Right cardiac atrium (tissue), 5 donors: ENCODE data around the gene LOC128125822.
A peak's percentile ranks its signal among the peaks of the same experiment; 100 is the strongest.
"Not testable (repeated sequence)": the region's sequence is repeated elsewhere in the genome, so short reads cannot be mapped to it uniquely, and the experiment has no call there.

Source experiments
- ATAC-seq, 2 donors: fragments of 200-7000 bp; cut with Tn5 transposase; one replicate each; pipeline versions ENCODE4 v1.8.0 to v1.9.1; 2020; ENCODE audit warnings: moderate library complexity in 2 of 2, mild to moderate bottlenecking in 1 of 2
- DNase-seq, 3 donors: peaks; one replicate each; pipeline ENCODE4 v3.0.0-alpha.2; 2020
- H3K27ac ChIP-seq: one replicate; pipeline ENCODE4 v1.5.1; 2013; ENCODE audit warnings: mild to moderate bottlenecking, low read length, control low read depth, moderate library complexity
- H3K27me3 ChIP-seq: one replicate; pipeline ENCODE4 v1.6.1; 2013; ENCODE audit not compliant: control insufficient read depth, insufficient read depth
- H3K4me1 ChIP-seq: one replicate; pipeline ENCODE4 v1.6.1; 2013; ENCODE audit warnings: low read length; ENCODE audit not compliant: control insufficient read depth, insufficient read depth
- H3K4me3 ChIP-seq: one replicate; pipeline ENCODE4 v1.5.1; 2013; ENCODE audit warnings: low read length, control low read depth
- H3K9me3 ChIP-seq: one replicate; pipeline ENCODE4 v1.6.1; 2013; ENCODE audit warnings: low read length; ENCODE audit not compliant: control insufficient read depth
- WGBS: extraction: QIAGEN DNeasy Blood & Tissue Kit; methylation state at CpG from one replicate; pipeline ENCODE4 v1.1.7; 2013; 5-methylcytosine and 5-hydroxymethylcytosine counted together
- intact Hi-C, 4 donors: fragments of 100-400 bp; cut with DNase I; formaldehyde crosslinking; loops; one replicate each; pipeline versions ENCODE4 v1.11.0 to v1.14.0; 2022 to 2023
- donor health status: healthy with polysubstance abuse.
- donor health status: DM: no; HTN: yes; CAD: no.
- donor health status: DM: no; HTN: no; CAD: no.
- donor health status: DM: no; HTN: yes; CAD: no; lungs with severe emphysema.
- donor health status: DM: yes; HTN: yes; CAD: no.

LOC128125822 gene

DNA sequence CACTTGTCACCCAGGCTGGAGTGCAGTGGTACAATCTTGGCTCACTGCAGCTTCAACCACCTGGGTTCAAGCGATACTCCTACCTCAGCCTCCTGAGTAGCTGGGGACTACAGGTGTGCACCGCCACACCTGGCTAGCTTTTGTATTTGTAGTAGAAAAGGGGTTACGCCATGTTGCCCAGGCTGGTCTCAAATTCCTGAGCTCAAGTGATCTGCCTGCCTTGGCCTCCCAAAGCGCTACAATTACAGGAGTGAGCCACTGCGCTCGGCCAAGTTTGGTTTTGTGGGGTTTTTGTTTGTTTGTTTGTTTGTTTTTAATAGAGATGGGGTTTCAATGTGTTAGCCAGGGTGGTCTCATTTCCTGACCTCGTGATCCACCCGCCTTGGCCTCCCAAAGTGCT, 12.3 kb downstream of the LOC128125822 start:
- Histone ChIP-seq H3K4me3 (no peak overlapping the region), H3K27me3 (no peaks in the 10 kb centered on the region), H3K27ac (no peak overlapping the region), H3K4me1 (no peaks in the 10 kb centered on the region), H3K9me3 (no peaks in the 10 kb centered on the region)
- DNase-seq (no peak), ATAC-seq (no peak)
- 96% methylated on average over 8 of the region's 8 CpGs for WGBS
- intact Hi-C loops = no loop called here

DNA sequence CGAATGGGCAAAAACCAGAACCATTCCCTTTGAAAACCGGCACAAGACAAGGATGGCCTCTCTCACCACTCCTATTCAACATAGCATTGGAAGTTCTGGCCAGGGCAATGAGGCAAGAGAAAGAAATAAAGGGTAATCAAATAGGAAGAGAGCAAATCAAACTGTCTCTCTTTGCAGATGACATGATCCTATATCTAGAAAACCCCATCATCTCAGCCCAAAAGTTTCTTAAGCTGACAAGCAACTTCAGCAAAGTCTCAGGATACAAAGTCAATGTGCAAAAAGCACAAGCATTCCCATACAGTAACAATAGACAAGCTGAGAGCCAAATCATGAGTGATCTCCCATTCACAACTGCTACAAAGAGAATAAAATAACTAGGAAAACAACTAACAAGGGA, 13.4 kb downstream of the LOC128125822 start:
- H3K4me3 ChIP-seq, intact Hi-C loops, H3K27me3 ChIP-seq, H3K27ac ChIP-seq, H3K4me1 ChIP-seq, ATAC-seq, H3K9me3 ChIP-seq, DNase-seq: not testable (repeated sequence)
- WGBS = 89% methylated on average over 2 of the region's 2 CpGs

DNA sequence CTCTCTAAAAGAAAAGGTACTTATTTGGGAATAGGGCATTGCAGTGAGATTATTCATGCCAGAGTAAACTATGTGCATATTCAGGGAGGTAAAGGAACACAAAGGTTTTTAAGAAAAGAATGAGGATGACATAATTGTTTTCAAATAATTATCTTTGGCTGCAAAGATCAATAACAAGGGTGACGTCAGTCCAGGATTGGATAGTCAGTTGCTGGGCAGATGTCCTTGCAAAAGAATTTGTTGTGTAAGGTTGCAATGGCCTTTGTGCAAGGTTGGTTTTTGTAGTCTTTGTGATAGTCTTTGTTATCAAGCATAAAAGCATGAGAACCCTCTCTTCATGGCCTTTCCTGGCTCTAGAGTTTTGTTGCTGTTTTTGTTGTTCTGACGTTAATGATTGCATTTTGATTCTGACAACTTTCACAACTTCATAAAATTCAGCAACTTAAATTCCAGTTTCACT, 17.7 kb downstream of the LOC128125822 start:
- Histone ChIP-seq H3K4me1 (no peaks in the 10 kb centered on the region), H3K27ac (no peak overlapping the region), H3K4me3 (no peak overlapping the region), H3K27me3 (no peaks in the 10 kb centered on the region), H3K9me3 (no peaks in the 10 kb centered on the region)
- 67% methylated on average over 2 of the region's 2 CpGs for WGBS
- intact Hi-C loops = loop anchor here in 1 of 4 donors (10.0 kb wide), 1 partner anchor 235 kb away; no protein-coding TSS in a partner anchor
- DNase-seq (no peak), ATAC-seq (no peak)

DNA sequence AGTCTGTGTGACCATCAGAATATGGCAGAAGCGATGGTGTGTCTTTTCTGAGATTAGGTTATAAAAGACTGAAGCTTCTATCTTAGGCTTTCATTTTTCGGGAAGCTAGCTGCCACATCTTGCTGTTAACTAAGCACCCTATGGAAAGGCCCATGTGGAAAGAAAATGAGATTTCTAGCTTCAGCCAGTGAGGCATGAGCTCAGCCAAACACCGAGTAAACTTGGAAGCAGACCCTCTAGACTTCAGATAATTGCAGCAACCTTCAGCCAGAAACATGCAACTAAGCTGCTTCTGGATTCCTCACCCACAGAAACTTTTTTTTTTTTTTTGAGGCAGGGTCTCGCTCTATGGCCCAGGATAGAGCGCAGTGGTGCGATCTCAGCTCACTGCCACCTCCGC, 20.6 kb downstream of the LOC128125822 start:
- DNase-seq (no peak), ATAC-seq (no peak)
- Histone ChIP-seq H3K27me3 (no peaks in the 10 kb centered on the region), H3K4me1 (no peaks in the 10 kb centered on the region), H3K4me3 (no peak overlapping the region), H3K9me3 (no peaks in the 10 kb centered on the region), H3K27ac (no peak overlapping the region)
- intact Hi-C loops = loop anchor here in 1 of 4 donors (10.0 kb wide), 1 partner anchor 238 kb away; no protein-coding TSS in a partner anchor
- 83% methylated on average over 7 of the region's 7 CpGs for WGBS

DNA sequence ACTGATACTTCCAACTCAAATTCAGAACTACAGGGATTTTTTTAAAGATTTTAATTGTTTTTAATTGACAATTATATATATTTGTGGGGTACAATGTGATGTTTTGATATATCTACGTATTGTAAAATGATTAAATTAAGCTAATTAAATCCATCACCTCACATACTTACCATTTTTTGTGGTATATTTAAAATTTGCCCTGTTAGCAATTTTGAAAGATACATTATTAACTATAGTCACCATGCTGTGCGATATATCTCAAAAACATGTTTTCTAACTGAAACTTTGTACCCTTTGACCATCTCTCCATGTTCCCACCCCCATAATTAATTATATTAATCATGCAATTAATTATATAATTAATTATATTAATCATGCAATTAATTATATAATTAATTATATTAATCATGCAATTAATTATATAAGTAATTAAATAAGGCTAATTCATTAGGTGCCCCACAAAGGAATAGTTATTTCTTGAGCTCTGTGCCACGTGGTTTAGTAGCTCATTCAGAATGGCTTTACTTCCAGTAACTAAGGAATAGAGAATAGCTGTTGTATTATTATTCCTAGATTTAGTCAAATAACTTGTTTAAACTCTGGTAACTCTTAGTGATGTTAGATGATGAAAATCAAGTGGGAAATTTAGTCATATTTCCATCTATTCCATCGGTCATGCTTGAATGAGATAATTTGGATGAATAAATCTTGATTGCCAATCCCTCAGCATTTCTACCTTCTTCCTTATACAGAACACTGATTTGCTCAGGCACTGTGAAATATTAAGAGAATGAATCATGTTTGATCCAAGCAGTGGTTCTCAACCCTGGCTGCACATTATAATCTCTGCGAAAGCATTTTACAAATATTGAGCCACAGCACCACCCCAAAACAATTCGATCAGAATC, 25.1 kb downstream of the LOC128125822 start:
- Histone ChIP-seq H3K4me1 (no peaks in the 10 kb centered on the region), H3K27ac (no peak overlapping the region), H3K4me3 (peak overlapping the region; percentile 72), H3K27me3 (no peaks in the 10 kb centered on the region), H3K9me3 (no peaks in the 10 kb centered on the region)
- ATAC-seq (no peak), DNase-seq (no peak)
- intact Hi-C loops = loop anchor here (5.0 to 10.0 kb wide), 2 partner anchors 165 to 243 kb away; no protein-coding TSS in a partner anchor
- WGBS = 51% methylated on average over 6 of the region's 6 CpGs

DNA sequence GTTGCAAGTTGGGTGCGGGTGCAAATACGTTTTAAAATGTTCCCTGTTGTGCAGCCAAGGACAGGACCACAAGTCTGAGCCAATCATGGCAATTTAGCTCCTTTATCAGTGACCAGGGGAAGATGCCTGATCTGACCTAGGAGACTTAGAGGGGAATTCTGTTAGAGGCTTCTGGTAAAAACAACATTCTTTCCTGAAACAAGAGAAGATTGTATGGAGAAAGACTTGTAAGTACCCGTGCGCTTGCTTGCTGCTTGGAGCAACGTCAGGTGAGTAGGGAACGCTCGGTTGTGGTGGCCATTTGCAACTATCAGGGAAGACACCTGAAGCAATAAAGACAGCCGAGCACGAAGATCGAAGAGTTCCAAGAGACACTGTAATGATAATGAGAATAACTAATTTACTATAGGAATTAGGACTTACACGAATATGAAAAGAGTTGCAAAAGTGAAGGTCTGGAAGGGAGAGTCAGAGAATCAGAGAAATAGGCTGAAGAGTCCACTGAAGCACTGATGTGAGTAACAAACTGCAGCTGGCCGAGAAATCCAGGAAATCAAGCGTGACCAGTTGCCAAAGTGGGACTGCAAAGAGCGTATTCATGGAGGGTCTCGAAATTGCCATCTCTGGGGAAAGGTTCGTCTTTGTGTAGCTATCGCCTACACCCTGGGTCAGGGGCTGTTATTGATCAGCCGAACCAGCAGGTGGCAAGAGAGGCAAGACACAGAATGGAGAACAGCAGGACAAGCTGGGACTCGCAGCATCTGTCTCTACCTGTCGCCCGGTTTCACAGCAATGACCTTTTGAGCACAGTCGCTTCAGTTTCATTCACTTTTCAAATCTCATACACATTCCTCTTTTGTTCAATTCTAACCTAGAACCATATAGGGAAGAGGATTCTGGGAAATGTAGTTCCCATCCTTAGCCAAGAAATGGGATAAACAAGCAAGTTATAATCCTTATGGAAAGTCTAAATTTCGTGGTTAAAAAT, 26.1 kb downstream of the LOC128125822 start:
- ATAC-seq (peak; percentile 96 to 97), DNase-seq (peak; percentile 42 to 80 (median 73))
- H3K9me3 ChIP-seq = no peaks in the 10 kb centered on the region
- WGBS = 4% methylated on average over 23 of the region's 23 CpGs
- H3K27me3 ChIP-seq = no peaks in the 10 kb centered on the region
- intact Hi-C loops = loop anchor here (5.0 to 10.0 kb wide), 2 partner anchors 164 to 244 kb away; no protein-coding TSS in a partner anchor
- no peaks in the 10 kb centered on the region for H3K4me1 ChIP-seq
- peak overlapping the region; percentile 72 for H3K4me3 ChIP-seq
- H3K27ac ChIP-seq = no peak overlapping the region

DNA sequence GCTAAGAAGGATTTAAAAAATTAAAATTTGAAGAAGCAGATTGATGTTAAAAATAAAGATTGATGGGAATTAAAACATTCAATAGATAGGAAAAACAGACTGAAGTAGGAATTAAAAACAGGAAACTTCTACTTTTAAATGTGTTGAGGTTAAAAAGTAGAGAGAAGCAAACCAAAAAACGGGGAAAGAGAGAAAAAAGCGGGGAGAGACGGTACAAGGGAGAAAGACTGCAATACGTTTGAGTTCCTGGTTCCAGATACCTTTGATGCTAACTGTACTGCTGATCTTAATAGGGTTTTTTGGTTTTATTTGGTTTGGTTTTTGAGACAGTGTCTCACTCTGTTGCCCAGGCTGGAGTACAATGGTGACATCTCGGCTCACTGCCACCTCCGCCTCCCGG, 27.0 kb downstream of the LOC128125822 start:
- no peak overlapping the region for H3K4me3 ChIP-seq
- intact Hi-C loops = loop anchor here (5.0 to 10.0 kb wide), 2 partner anchors 163 to 244 kb away; no protein-coding TSS in a partner anchor
- H3K9me3 ChIP-seq = no peaks in the 10 kb centered on the region
- H3K4me1 ChIP-seq = no peaks in the 10 kb centered on the region
- no peak overlapping the region for H3K27ac ChIP-seq
- no peaks in the 10 kb centered on the region for H3K27me3 ChIP-seq
- DNase-seq = no peak
- ATAC-seq = no peak
- 82% methylated on average over 7 of the region's 7 CpGs for WGBS

DNA sequence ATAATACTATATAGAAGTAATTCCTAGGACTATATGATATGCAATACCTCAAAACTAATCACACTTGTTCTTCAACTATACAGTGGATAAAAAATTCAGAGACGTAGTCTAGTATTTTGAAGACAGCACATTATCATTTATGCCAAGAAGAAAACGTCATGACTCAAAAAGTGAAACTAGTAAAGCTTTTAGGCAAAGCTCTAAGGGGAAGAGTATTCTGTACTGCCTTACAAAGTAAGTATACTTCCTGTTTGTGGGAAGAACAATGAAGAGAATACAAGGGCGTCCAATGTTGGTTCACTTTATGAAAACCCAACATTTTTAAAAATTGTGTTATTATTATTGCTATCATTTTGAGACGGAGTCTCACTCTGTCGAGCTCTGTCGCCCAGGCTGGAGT, 27.9 kb downstream of the LOC128125822 start:
- 74% methylated on average over 6 of the region's 6 CpGs for WGBS
- Histone ChIP-seq H3K4me3 (no peak overlapping the region), H3K27me3 (no peaks in the 10 kb centered on the region), H3K27ac (no peak overlapping the region), H3K4me1 (no peaks in the 10 kb centered on the region), H3K9me3 (no peaks in the 10 kb centered on the region)
- ATAC-seq (no peak), DNase-seq (no peak)
- intact Hi-C loops = no loop called here

DNA sequence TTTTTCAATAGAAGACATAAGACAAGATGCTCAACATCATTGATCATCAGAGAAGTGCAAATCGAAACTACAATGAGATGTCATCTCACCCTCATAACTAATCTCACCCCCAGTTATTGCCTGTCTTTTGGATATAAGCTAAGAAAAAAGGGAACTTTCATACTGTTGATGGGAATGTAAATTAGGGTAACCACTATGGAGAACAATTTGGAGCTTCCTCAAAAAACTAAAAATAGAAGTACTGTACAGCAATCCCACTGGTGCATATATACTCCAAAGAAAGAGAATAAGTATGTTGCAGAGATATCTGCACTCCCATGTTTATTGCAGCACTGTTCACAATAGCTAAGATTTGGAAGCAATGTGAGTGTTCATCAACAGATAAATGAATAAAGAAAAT, 37.0 kb downstream of the LOC128125822 start:
- no peaks in the 10 kb centered on the region for H3K27me3 ChIP-seq
- DNase-seq = no peak
- ATAC-seq = no peak
- H3K4me1 ChIP-seq = no peaks in the 10 kb centered on the region
- no peak overlapping the region for H3K4me3 ChIP-seq
- 93% methylated on average over 1 of the region's 1 CpG for WGBS
- no peaks in the 10 kb centered on the region for H3K9me3 ChIP-seq
- H3K27ac ChIP-seq = no peak overlapping the region
- intact Hi-C loops = no loop called here

DNA sequence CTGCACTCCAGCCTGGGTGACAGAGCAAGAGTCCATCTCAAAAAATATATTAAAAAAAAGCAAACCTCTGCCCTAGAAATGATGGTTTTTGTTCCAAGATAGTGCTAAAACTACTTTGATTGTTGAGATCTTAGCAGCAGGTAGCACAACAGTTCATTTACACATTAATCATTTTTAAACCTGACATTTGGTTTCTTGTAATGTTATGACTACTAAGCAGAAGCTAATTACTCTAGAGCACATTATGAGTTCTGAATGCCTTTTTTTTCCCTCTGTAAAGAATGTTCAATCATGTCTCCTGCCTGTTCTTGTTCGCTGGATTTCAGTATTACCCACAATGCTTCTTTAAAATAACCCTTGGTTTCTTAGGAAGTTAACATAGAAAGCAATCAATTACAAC, 38.7 kb downstream of the LOC128125822 start:
- Histone ChIP-seq H3K4me1 (no peaks in the 10 kb centered on the region), H3K27me3 (no peaks in the 10 kb centered on the region), H3K9me3 (no peaks in the 10 kb centered on the region), H3K4me3 (no peak overlapping the region), H3K27ac (no peak overlapping the region)
- intact Hi-C loops = no loop called here
- DNase-seq (no peak), ATAC-seq (no peak)
- WGBS = 33% methylated on average over 1 of the region's 1 CpG
